GM12801 (cell line): ENCODE measurements around the gene TOP3A.

Source experiments
- CTCF ChIP-seq: IDR thresholded peaks from one replicate; pipeline ENCODE4 v1.5.1; 2011; ENCODE audit warnings: control low read depth; ENCODE audit not compliant: insufficient read length; ENCODE audit errors: extremely low read depth

The TOP3A gene

GRCh38 chr17:18327556-18327955, 12.8 kb upstream of the TOP3A start:
- no peak for TF ChIP-seq CTCF

- no peak for TF ChIP-seq CTCF
These were observed 12.3 kb upstream of the TOP3A start for GRCh38 chr17:18327093-18327492.

GRCh38 chr17:18326572-18326971, 11.8 kb upstream of the TOP3A start:
- TF ChIP-seq CTCF = no peak

GRCh38 chr17:18326039-18326438, 11.2 kb upstream of the TOP3A start:
- no peak for TF ChIP-seq CTCF

GRCh38 chr17:18324140-18325050, 9.6 kb upstream of the TOP3A start:
- TF ChIP-seq CTCF = no peak

GRCh38 chr17:18323507-18324139, 8.8 kb upstream of the TOP3A start:
- no peak for TF ChIP-seq CTCF

GRCh38 chr17:18323007-18323406, 8.2 kb upstream of the TOP3A start:
- no peak for TF ChIP-seq CTCF
